Prostate gland (tissue), 2 donors: Measurements from ENCODE around the gene GALNT15.

ENCODE experiments used
- POLR2A ChIP-seq: fragments of 450-650 bp; IDR thresholded peaks from one replicate; pipeline ENCODE4 v1.6.1; 2016; ENCODE audit warnings: antibody characterized with exemption, mild to moderate bottlenecking
- TF ChIP-seq, protein P1 (sequence below), 4 experiments: fragments of 200-600 bp in 2 of 4; fragments of 450-650 bp in 2 of 4; sonication (generic) in 2 of 4; IDR thresholded peaks; 1 replicate in 3 of 4; 2 replicates in 1 of 4; pipeline ENCODE4 v1.5.1; 2016 to 2019; ENCODE audit warnings: antibody characterized with exemption in 4 of 4, mild to moderate bottlenecking in 2 of 4, moderate library complexity in 2 of 4

GRCh38 chr3:16180737-16181134, 6.3 kb downstream of the GALNT15 start:
- TF ChIP-seq, protein P1, sequence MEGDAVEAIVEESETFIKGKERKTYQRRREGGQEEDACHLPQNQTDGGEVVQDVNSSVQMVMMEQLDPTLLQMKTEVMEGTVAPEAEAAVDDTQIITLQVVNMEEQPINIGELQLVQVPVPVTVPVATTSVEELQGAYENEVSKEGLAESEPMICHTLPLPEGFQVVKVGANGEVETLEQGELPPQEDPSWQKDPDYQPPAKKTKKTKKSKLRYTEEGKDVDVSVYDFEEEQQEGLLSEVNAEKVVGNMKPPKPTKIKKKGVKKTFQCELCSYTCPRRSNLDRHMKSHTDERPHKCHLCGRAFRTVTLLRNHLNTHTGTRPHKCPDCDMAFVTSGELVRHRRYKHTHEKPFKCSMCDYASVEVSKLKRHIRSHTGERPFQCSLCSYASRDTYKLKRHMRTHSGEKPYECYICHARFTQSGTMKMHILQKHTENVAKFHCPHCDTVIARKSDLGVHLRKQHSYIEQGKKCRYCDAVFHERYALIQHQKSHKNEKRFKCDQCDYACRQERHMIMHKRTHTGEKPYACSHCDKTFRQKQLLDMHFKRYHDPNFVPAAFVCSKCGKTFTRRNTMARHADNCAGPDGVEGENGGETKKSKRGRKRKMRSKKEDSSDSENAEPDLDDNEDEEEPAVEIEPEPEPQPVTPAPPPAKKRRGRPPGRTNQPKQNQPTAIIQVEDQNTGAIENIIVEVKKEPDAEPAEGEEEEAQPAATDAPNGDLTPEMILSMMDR (IDR thresholded peaks at IDR 0.05): no peak
- TF ChIP-seq POLR2A: no peak
